CD14-positive monocyte (primary cell): ENCODE data around the gene SEMA3C. TPM values are rescaled to one million over a fixed set of nuclear protein-coding genes. Genes with fewer than 3 reads are reported as not detected.

Source experiments
- DNase-seq, 3 donors: peaks; one replicate each; pipeline ENCODE4 v3.0.0-alpha.2; 2011 to 2022
- H2AFZ ChIP-seq: 2 replicates; pipeline ENCODE4 v1.6.0; 2012; ENCODE audit warnings: mild to moderate bottlenecking, low read depth, low read length, inconsistent platforms; ENCODE audit not compliant: insufficient read depth, poor library complexity, severe bottlenecking
- H3K27ac ChIP-seq, 2 donors: 1 replicate in 1 of 2; 2 replicates in 1 of 2; pipeline ENCODE4 v1.5.1; 2012 to 2013; ENCODE audit warnings: low read length in 2 of 2, control low read depth in 1 of 2, inconsistent platforms in 1 of 2, low read depth in 1 of 2, mild to moderate bottlenecking in 1 of 2
- H3K27me3 ChIP-seq, 2 donors: one replicate each; pipeline versions ENCODE4 v1.6.0 to v1.6.1; 2011 to 2013; ENCODE audit warnings: low read length in 2 of 2; ENCODE audit not compliant: control insufficient read depth in 2 of 2, insufficient read depth in 2 of 2
- H3K36me3 ChIP-seq, 2 donors: replicated peaks in 1 of 2; 1 replicate in 1 of 2; 2 replicates in 1 of 2; pipeline versions ENCODE4 v1.5.1 to v1.6.1; 2012 to 2013; ENCODE audit warnings: low read length in 2 of 2, control low read depth in 1 of 2, inconsistent platforms in 1 of 2, mild to moderate bottlenecking in 1 of 2; ENCODE audit not compliant: insufficient read depth in 2 of 2, control insufficient read depth in 1 of 2
- H3K4me1 ChIP-seq, 2 donors: 1 replicate in 1 of 2; 2 replicates in 1 of 2; pipeline versions ENCODE4 v1.5.1 to v1.6.1; 2012 to 2013; ENCODE audit warnings: low read length in 2 of 2, control low read depth in 1 of 2, inconsistent platforms in 1 of 2, mild to moderate bottlenecking in 1 of 2, moderate library complexity in 1 of 2; ENCODE audit not compliant: insufficient read depth in 2 of 2, control insufficient read depth in 1 of 2
- H3K4me2 ChIP-seq: replicated peaks from 2 replicates; pipeline ENCODE3; 2012; ENCODE audit warnings: low read length, moderate library complexity, mild to moderate bottlenecking; ENCODE audit not compliant: poor library complexity, severe bottlenecking; ENCODE audit errors: extremely low read depth
- H3K4me3 ChIP-seq, 3 experiments: fragments of 200-600 bp in 1 of 3; sonication (generic) in 1 of 3; replicated peaks in 1 of 3; 1 replicate in 2 of 3; 2 replicates in 1 of 3; pipeline ENCODE4 v1.5.1; 2011 to 2013; ENCODE audit warnings: low read length in 3 of 3, mild to moderate bottlenecking in 3 of 3, control low read depth in 2 of 3, low read depth in 2 of 3, inconsistent platforms in 1 of 3, moderate library complexity in 1 of 3
- H3K79me2 ChIP-seq: 2 replicates; pipeline ENCODE4 v1.6.0; 2012; ENCODE audit warnings: mild to moderate bottlenecking, control low read depth, inconsistent platforms, low read length, moderate library complexity; ENCODE audit not compliant: insufficient read depth
- H3K9ac ChIP-seq: 2 replicates; pipeline ENCODE4 v1.6.0; 2017; ENCODE audit warnings: low read length, mild to moderate bottlenecking; ENCODE audit not compliant: insufficient read depth, poor library complexity, severe bottlenecking
- H3K9me3 ChIP-seq, 2 donors: replicated peaks in 1 of 2; 1 replicate in 1 of 2; 2 replicates in 1 of 2; pipeline versions ENCODE4 v1.5.1 to v1.6.1; 2012 to 2013; ENCODE audit warnings: low read length in 2 of 2, control low read depth in 1 of 2; ENCODE audit not compliant: control insufficient read depth in 1 of 2, insufficient read depth in 1 of 2
- H4K20me1 ChIP-seq: 2 replicates; pipeline ENCODE4 v1.6.0; 2012; ENCODE audit warnings: mild to moderate bottlenecking, low read length, control low read depth, moderate library complexity; ENCODE audit not compliant: insufficient read depth
- H3K27ac Mint-ChIP-seq, 7 donors: one replicate each; pipeline ENCODE4 v1.8.0; 2020; ENCODE audit warnings: mild to moderate bottlenecking in 7 of 7, mixed read lengths in 7 of 7, moderate library complexity in 6 of 7, inconsistent platforms in 2 of 7
- H3K27me3 Mint-ChIP-seq, 3 donors: one replicate each; pipeline ENCODE4 v1.8.0; 2021 to 2022; ENCODE audit warnings: low read depth in 3 of 3, mild to moderate bottlenecking in 3 of 3, mixed read lengths in 3 of 3, moderate library complexity in 3 of 3, inconsistent platforms in 1 of 3
- H3K36me3 Mint-ChIP-seq, 2 donors: one replicate each; pipeline ENCODE4 v1.8.0; 2020; ENCODE audit warnings: mixed read lengths in 2 of 2, inconsistent platforms in 1 of 2, mild to moderate bottlenecking in 1 of 2
- H3K4me1 Mint-ChIP-seq: one replicate; pipeline ENCODE4 v1.8.0; 2020; ENCODE audit warnings: mild to moderate bottlenecking, mixed read lengths
- H3K4me3 Mint-ChIP-seq, 2 donors: one replicate each; pipeline ENCODE4 v1.8.0; 2020; ENCODE audit warnings: mild to moderate bottlenecking in 2 of 2, mixed read lengths in 2 of 2, moderate library complexity in 1 of 2
- H3K9me3 Mint-ChIP-seq, 7 donors: one replicate each; pipeline ENCODE4 v1.8.0; 2020 to 2022; ENCODE audit warnings: mixed read lengths in 7 of 7, mild to moderate bottlenecking in 6 of 7, moderate library complexity in 6 of 7, inconsistent platforms in 2 of 7
- CTCF ChIP-seq: fragments of 200-600 bp; IDR thresholded peaks from one replicate; pipeline ENCODE4 v1.8.0; 2022; ENCODE audit warnings: antibody characterized with exemption, mild to moderate bottlenecking
- WGBS: methylation state at CpG from one replicate; pipeline ENCODE4 v1.1.5; 2013; ENCODE audit warnings: missing lambda C conversion rate; ENCODE audit not compliant: insufficient coverage; 5-methylcytosine and 5-hydroxymethylcytosine counted together
- intact Hi-C, 2 donors: fragments of 100-400 bp; cut with micrococcal nuclease; formaldehyde crosslinking; loops; one replicate each; pipeline versions ENCODE4 v1.15.0 to v1.15.1; 2023
- polyA plus RNA-seq, 3 donors: library from polyadenylated mRNA; depleted of rRNA in 1 of 3; unstranded in 2 of 3; stranded (reverse) in 1 of 3; fragments of 300-500 nt in 2 of 3; fragments of >200 nt in 1 of 3; fragmentation: Illumina TruSeq in 2 of 3; gene quantifications; 1 replicate in 2 of 3; 2 replicates in 1 of 3; pipeline ENCODE4 v1.2.3, GENCODE V29; 2012 to 2021

Gene SEMA3C
- polyA plus RNA-seq, 3 donors = 7.2 to 14.1 (median 13.7) TPM

GRCh38 chr7:80806663-80807062 lies 112.2 kb downstream of the SEMA3C start:
- WGBS = 100% methylated on average over 3 of the region's 6 CpGs
- no peaks in the 10 kb centered on the region for H3K27me3 ChIP-seq
- peaks cover 0 to 6% (median 5%) of the 10 kb centered on the region in 7 donors for H3K9me3 Mint-ChIP-seq
- H3K27ac Mint-ChIP-seq = no peak overlapping the region
- H2AFZ ChIP-seq = no peak overlapping the region
- no peaks in the 10 kb centered on the region for H3K9me3 ChIP-seq
- H3K79me2 ChIP-seq = no peaks in the 10 kb centered on the region
- H4K20me1 ChIP-seq = no peaks in the 10 kb centered on the region
- H3K27ac ChIP-seq = no peak overlapping the region
- H3K36me3 ChIP-seq = peaks cover 5 to 25% of the 10 kb centered on the region in 2 donors
- H3K4me3 ChIP-seq = no peak overlapping the region
- no peak overlapping the region for H3K9ac ChIP-seq
- no peaks in the 10 kb centered on the region for H3K4me1 ChIP-seq
- H3K27me3 Mint-ChIP-seq = no peaks in the 10 kb centered on the region
- H3K4me1 Mint-ChIP-seq = no peaks in the 10 kb centered on the region
- DNase-seq = no peak
- intact Hi-C loops = no loop called here
- H3K36me3 Mint-ChIP-seq = peaks cover 29 to 37% of the 10 kb centered on the region in 2 donors
- no peak overlapping the region for H3K4me3 Mint-ChIP-seq
- H3K4me2 ChIP-seq = no peak overlapping the region
- TF ChIP-seq CTCF = no peak

- no peaks in the 10 kb centered on the region for H3K4me1 Mint-ChIP-seq
- WGBS = 100% methylated on average over 1 of the region's 4 CpGs
- Histone ChIP-seq H2AFZ (no peak overlapping the region), H4K20me1 (no peaks in the 10 kb centered on the region), H3K27ac (no peak overlapping the region), H3K27me3 (no peaks in the 10 kb centered on the region), H3K9ac (no peak overlapping the region), H3K79me2 (no peaks in the 10 kb centered on the region), H3K4me2 (no peak overlapping the region), H3K4me1 (no peaks in the 10 kb centered on the region), H3K36me3 (peaks cover 5 to 22% of the 10 kb centered on the region in 2 donors), H3K4me3 (no peak overlapping the region), H3K9me3 (no peaks in the 10 kb centered on the region)
- H3K27ac Mint-ChIP-seq = peak overlapping the region in 1 of 7 donors; percentile 42
- intact Hi-C loops = no loop called here
- peaks cover 20 to 34% of the 10 kb centered on the region in 2 donors for H3K36me3 Mint-ChIP-seq
- DNase-seq = no peak
- no peak for TF ChIP-seq CTCF
- no peak overlapping the region for H3K4me3 Mint-ChIP-seq
- H3K9me3 Mint-ChIP-seq = peaks cover 0 to 2% (median 2%) of the 10 kb centered on the region in 7 donors
- H3K27me3 Mint-ChIP-seq = no peaks in the 10 kb centered on the region
Observed at GRCh38 chr7:80804589-80804988, 114.3 kb downstream of the SEMA3C start.
